Raji (cell line): ENCODE measurements around the gene LBX1.

Experiments
- POLR2A ChIP-seq: IDR thresholded peaks from 2 replicates; pipeline ENCODE4 v1.6.1; 2011; ENCODE audit warnings: low read depth, low read length, control low read depth; ENCODE audit not compliant: insufficient read depth

LBX1 gene

DNA sequence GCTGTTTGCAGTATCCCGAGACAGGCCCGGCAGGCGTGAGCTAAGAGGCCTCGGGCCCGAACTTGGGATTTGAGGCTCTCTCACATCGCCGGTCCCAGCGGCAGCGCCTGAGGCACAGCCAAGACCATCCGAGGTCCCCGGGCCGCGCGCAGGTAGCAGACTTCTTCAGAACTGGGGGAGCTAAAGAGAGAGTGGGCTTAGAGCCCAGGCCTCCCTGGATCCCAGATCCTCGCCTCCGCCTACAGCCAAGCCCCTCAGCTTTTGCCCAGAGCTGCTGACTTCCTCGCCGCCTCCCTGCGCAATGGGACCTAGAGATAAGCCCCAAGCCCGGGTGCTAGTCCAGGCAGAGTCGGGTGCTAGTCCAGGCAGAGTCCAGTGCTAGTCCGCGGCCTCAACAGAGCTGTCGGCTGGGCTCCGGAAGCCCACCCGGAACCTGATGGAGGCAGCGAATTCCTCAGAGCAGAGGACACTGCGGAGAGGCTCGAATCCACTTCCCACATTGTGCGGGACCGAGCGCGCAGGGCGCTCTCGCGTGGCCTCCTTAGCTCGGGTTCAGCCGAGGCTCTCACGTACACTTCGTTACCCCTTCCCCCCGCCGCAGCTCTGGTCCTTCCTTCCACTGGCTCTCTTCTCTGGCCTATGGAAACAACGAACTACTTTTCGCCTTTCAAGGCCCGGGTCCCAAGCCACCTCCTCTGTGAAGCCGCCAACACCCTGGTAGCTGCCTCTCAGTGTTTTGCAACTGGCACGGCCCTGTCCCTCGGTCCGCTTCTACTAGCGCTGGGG is 5.8 kb downstream of the LBX1 start:
- TF ChIP-seq POLR2A = no peak

DNA sequence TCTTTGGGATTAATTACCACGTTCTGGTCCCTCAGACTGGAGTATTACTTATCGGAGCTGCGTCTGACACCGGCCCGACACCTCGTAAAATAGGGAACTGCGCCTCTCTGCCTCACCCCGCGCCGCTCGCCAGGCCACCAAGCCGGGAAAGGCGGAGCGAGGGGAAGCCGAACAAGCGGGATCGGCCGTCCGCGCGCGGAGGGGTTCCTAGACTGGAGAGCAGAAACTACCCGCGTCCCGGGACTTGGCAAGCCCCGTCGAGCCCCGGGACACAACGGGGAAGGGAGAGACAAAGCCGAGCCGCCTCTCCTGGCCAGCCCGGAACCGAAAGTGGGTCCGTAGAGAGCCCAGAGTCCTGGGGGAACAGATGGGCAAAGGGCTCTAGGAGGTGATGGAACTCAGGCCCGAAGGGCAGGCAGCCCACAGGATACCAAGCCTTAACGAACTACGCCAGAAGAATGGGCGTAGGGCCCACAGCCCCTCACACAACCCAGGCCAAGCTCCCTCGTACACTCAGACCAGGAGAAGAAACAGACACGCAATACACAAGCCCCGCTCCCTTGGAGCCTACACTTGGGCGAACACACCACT is 6.5 kb downstream of the LBX1 start:
- no peak for TF ChIP-seq POLR2A

DNA sequence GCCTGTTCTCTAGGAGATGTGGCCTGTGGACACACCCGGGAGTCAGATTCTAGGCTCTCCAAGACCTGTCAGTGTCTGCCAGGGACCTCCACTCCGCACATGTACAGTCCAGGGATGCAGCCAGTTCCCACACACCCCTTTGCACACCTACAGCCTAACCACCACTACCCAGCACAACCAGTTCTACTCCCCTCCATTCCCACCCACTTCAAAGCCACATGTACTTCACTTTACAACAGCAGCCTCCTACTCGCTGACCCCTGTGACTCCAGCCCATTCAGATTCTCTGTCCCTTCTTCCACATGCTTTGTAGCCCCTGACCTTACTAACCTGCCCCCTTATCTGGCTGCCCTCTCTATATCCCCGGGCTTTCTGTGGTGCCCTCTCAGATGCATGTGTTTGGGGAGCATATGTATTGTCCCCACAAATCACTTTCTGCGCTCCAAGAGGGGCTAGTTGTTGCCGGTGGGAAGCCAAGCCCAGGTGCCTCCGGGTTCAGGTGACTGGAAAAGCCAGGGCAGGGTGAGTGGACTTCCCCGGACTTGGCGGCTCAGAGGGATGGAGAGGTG is 7.2 kb downstream of the LBX1 start:
- no peak for TF ChIP-seq POLR2A

DNA sequence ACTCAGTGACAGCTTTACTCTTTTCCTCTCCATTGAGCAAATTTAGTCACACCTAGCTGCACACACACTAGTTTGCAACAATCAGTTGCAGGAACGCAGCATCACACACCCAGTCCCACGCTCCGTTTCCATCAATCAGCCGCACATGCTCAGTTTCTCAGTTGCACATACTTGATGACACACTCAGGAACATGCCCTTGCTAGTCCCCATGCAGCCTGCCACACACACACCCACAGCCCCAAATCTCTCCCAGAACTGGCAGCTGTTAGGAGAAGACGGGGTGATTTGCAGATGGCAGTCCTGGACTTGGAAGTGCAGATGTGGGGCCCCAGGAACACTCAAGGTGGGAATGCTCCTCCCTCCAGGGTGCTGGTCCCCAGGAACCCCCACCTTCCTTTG is 7.7 kb downstream of the LBX1 start:
- TF ChIP-seq POLR2A = no peak

DNA sequence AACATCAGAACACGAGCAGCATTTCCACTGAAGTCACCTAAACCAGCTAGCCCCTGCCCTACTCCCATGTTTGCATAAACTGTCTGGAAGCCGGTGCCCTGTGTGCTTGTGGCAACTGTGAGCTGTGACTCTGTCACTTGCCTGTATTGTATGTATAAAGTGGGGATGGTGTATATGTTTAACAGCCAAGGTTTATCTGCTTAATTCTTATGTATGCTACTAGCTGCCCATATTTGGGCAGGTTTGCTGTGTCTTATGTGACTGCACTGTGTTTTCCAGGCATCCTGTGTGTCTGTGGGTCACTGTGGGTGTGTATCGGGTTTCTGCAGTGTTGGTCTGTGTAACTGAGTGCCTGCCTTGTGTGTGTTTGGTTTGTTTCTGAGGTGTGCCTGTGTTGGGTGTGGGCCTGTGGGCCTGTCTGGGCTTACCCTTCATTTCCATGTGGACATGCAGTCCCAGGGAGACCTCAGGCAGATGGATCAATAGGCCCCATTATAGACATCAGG is 9.3 kb downstream of the LBX1 start:
- TF ChIP-seq POLR2A = no peak

DNA sequence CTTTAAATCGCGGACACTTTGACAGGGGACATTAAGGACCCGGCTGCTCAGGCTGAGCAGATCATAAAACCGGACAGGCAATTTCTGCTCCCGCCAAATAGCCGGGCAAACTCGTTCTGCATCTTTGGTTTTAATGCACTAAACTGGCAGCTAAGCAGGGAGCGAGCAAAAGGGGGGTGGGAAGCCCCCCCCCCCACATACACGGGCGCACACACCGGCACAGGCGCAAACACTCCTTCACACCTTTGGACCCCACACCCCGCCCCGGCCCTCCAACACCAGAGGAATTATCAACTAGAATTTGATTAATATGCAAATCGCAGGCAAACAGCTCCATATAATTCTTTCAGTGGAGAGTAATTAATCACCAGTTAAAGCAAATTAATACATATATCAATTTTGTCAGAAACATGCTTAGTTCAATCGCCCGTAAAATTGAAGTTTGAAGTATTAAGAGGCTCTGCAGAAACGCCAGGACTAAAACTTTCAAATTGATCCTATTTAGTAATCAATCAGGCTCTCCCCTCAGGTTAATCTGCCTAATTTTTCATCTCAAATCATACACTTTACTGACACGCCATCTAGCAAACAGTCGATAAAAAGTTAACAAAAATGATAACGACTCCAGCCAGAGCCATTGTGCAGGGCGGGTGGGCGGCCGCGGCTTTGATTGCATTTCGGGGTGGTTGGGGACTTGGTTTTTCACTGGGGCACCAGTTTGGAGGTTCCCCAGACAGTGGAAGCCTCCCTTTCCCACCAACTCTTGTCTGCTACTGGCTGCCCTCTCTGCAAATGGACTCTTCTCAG is 9.9 kb downstream of the LBX1 start:
- no peak for TF ChIP-seq POLR2A

DNA sequence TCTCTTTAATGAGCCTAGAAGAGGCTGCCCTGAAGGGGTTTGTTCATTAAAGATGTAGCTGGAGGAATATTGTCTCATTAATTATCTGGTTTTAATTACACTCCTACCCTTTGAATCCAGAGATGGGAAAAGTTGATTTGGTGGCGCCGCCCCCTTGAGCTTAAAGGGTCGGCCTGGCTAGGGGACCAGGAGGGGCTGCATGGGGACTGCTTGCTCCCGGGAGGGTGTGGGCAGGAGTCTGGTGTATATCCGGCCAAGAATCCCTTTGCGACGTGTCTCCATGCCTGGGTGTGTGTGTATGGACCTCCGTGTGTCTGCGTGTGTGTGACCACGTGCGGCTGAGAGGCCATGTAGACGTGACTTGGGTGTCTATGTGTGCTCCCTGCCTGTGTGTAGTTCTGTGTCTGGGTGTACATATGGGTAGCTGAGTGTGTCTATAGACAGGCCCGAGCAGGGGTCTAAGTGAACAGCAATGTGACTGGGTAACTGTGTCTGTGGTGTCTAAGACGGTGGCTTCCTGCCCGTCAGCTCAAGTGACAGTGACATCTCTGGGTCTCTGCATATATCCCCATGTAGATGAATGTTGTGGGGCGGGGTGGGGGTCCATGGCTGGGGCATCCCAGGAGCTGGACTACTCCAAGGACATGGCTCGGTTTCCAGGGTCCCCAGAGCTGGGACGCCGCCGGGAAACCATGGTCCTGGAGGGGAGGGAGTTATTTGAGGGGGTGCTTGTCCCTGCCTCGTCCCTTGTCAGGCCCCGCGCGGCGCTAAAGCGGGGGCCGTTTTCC is 10.7 kb downstream of the LBX1 start:
- no peak for TF ChIP-seq POLR2A

DNA sequence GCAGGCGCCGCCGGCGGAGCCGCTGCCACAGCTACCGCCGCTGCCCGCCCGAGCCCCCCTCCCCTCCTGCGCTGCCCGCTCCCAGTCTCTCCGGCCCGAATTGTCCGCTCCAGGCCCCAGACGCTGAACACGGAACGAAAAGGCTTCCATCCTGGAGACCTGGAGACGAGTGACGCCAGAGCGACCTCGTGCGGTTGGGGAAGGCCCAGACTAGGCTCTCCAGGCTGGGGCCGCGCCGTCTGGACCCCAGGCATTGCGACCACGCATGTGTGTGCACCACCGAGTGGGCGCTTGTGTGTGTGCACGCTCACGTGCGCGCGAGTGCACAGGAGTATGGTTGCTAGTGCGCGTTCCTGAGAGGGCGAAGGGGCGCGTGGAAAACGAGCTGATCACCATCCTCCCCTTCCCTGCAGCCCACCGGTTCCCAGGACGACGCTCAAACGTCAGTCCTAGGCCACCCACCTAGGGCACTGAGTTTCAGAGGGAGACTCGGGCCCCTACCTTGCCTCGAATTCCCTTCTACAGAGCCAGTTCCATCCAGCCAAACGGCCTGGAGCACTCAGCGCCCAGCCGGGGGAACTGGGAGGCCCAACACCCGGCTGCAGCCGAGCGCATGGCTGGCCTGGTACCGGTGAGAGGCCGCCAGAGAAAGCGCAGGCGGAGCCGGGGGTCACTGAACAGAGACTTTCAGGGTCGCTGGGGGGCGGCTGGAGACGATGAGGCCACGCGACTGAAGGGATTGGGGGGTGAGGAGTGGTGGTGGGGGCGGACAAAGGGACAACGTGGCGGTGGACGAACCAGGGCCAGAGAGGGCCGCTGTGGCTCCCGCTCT is 11.6 kb downstream of the LBX1 start:
- TF ChIP-seq POLR2A = no peak

DNA sequence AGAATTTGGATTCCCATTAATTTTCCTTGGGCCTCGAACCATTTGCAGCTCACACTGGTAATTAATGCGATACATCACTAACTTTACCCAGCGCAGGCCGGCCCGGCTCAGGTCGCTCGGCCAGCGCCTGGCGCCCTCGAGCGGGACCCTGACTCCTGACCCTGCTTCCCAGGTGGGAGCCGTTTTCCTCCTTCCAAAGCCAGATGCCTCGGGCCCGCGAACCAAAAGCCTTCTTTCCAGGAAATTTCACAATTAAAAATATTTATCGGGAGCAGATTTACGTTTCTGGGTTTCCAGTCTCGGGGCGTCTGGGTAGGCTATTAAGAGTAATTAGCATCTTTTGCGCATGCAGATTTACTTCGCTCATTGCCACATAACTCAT is 12.2 kb downstream of the LBX1 start:
- no peak for TF ChIP-seq POLR2A

DNA sequence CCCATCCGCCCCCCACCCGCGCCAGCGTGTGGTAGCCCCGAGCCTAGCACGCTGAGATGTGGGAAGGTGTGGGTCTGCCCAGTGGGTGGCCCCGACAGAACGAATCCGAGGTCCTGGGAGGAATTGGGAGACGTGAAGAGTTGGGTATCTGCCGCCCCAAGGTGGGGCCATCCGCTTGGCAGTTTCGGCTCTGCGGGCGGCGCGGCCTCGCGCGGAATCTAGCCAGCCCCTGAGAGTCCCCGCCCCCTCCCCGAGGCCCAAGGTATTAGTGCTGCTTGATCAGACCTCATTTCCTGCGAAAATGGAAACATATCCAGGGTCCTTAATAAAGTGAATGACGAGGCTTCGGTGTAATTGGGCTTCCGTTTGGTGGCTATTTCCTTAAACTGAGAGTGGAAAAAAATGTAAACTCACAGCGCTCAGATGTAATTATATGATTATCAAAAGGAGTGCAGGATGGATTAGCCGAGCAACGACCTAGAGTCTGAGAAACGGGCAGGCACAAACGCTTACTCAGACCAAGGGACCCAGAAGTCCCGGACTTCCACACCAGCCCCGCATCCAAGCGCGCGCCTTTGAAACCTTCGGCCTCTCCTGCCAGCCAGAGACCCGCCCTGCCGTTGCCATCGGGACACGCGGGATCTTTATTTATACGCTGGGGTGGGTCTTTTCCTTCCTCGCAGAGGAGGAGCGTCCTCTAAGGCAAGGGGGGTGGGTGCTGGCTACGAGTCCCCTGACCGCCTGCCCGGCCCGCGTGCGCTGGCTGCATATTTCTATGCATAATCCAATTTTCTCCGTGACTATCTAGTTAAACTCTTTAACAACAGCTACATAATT is 12.8 kb downstream of the LBX1 start:
- no peak for TF ChIP-seq POLR2A

DNA sequence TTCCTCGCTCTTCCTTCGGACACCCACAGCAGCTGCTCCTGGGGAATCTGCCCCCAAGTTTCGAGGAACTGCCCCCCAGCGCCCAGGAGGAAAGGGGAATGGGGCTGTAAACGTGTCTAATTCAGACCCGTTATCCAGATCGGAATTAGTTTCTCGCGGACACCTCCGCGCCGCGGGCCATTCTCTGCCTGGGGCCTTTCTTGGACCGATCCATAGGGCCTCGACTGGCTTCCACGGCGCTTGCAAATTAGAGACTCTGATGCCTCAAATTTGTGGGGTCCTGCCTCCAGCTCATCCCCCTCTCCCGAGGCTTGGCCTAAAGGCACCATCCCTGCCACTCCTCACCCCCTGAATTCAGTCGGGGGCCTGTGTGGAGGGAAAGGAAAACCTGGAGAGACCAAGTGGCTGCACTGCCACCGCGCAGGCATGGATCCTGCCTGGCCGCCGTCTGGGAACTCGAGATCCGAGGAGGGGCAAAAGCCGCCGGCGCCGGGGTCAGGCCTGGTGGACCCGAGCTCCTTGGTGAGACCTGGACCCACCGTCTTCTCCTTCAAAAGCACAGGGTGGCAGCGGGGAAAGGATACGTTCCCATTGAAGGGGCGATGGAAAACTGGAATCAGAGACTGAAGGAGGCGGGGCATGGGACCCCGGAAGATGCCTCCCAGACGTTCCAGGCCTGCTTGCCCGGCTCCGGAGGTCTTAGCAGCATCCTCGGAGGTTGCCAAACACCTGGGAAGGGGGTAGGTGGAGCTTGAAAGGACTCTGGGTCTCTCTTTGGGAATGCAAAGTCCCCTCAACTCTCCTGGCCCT is 13.7 kb downstream of the LBX1 start:
- TF ChIP-seq POLR2A = no peak
